Endothelial cell of umbilical vein (primary cell): ENCODE measurements around the gene TNFSF10. TPM values are rescaled to one million over a fixed set of nuclear protein-coding genes. Genes with fewer than 3 reads are reported as not detected.
A peak's percentile ranks its signal among the peaks of the same experiment; 100 is the strongest.

Source experiments
- BruUV-seq: library from RNA; stranded (reverse); fragments of 400-500 nt; replicated peaks from 2 replicates; lab custom pipeline; 2021; lab: Mats Ljungman, UMichigan
- CTCF ChIA-PET: fragments of 300-600, 350-600 bp; sonication (Branson Sonifier 250); formaldehyde crosslinking; loops from one replicate; lab custom pipeline; 2021; ENCODE audit warnings: antibody characterized with exemption, inconsistent platforms; lab: Charles Lee
- POLR2A ChIA-PET: fragments of 300-600, 350-600 bp; sonication (Branson Sonifier 250); formaldehyde crosslinking; loops from one replicate; lab custom pipeline; 2021; ENCODE audit warnings: antibody characterized with exemption, inconsistent platforms; lab: Charles Lee
- DNase-seq: peaks from one replicate; pipeline ENCODE4 v3.0.0-alpha.2; 2011; ENCODE audit warnings: low read depth, low spot score
- FAIRE-seq: peaks from 2 replicates; lab custom pipeline; 2011; peaks lifted over from hg19 to GRCh38; lab: Jason Lieb, UNC
- H2AFZ ChIP-seq: 2 replicates; pipeline ENCODE4 v1.6.0; 2012; ENCODE audit warnings: low read depth, low read length, control low read depth, inconsistent platforms
- H3K27ac ChIP-seq: 2 replicates; pipeline ENCODE4 v1.5.1; 2011; ENCODE audit warnings: low read depth, mild to moderate bottlenecking, control low read depth, low read length, moderate library complexity; ENCODE audit not compliant: insufficient read depth
- H3K27me3 ChIP-seq, 2 experiments: 2 replicates each; pipeline versions ENCODE4 v1.6.0 to v1.6.1; 2011; ENCODE audit warnings: low read length in 2 of 2, mixed read lengths in 1 of 2; ENCODE audit not compliant: control insufficient read depth in 2 of 2, insufficient read depth in 2 of 2
- H3K36me3 ChIP-seq, 2 experiments: 2 replicates in 1 of 2; 3 replicates in 1 of 2; pipeline ENCODE4 v1.5.1; 2011; ENCODE audit warnings: low read length in 2 of 2, mild to moderate bottlenecking in 1 of 2, moderate library complexity in 1 of 2; ENCODE audit not compliant: control insufficient read depth in 2 of 2, insufficient read depth in 2 of 2; ENCODE audit errors: extremely low read depth in 1 of 2
- H3K4me1 ChIP-seq: 3 replicates; pipeline ENCODE4 v1.5.1; 2011; ENCODE audit warnings: mild to moderate bottlenecking, low read length; ENCODE audit not compliant: control insufficient read depth, insufficient read depth; ENCODE audit errors: extremely low read depth
- H3K4me2 ChIP-seq: 2 replicates; pipeline ENCODE4 v1.6.1; 2011; ENCODE audit warnings: low read length, control low read depth, mixed read lengths; ENCODE audit not compliant: insufficient read depth
- H3K4me3 ChIP-seq, 3 experiments: fragments of 200-600 bp in 1 of 3; sonication (generic), shearing (Covaris generic) in 1 of 3; replicated peaks in 1 of 3; 2 replicates each; pipeline ENCODE4 v1.5.1; 2011 to 2016; ENCODE audit warnings: control low read depth in 3 of 3, low read length in 3 of 3, mild to moderate bottlenecking in 2 of 3, inconsistent platforms in 1 of 3, low read depth in 1 of 3, moderate library complexity in 1 of 3; ENCODE audit not compliant: insufficient read depth in 1 of 3
- H3K79me2 ChIP-seq: 2 replicates; pipeline ENCODE4 v1.6.0; 2012; ENCODE audit warnings: low read length, inconsistent platforms; ENCODE audit not compliant: control insufficient read depth, insufficient read depth
- H3K9ac ChIP-seq: replicated peaks from 2 replicates; pipeline ENCODE3; 2011; ENCODE audit warnings: low read length, control low read depth; ENCODE audit not compliant: insufficient read depth; ENCODE audit errors: extremely low read depth
- H3K9me1 ChIP-seq: replicated peaks from 3 replicates; pipeline ENCODE4 v1.6.0; 2011; ENCODE audit warnings: mild to moderate bottlenecking, low read length; ENCODE audit not compliant: control insufficient read depth, insufficient read depth; ENCODE audit errors: extremely low read depth
- H3K9me3 ChIP-seq: replicated peaks from 2 replicates; pipeline ENCODE4 v1.5.1; 2012; ENCODE audit warnings: low read length, inconsistent platforms; ENCODE audit not compliant: control insufficient read depth, insufficient read depth
- H4K20me1 ChIP-seq: replicated peaks from 2 replicates; pipeline ENCODE3; 2011; ENCODE audit warnings: mild to moderate bottlenecking, low read length; ENCODE audit not compliant: control insufficient read depth, insufficient read depth; ENCODE audit errors: extremely low read depth
- CTCF ChIP-seq, 2 donors: IDR thresholded peaks; 1 replicate in 1 of 2; 2 replicates in 1 of 2; pipeline ENCODE4 v1.5.1; 2011; ENCODE audit warnings: low read length in 2 of 2, mild to moderate bottlenecking in 2 of 2, moderate library complexity in 2 of 2, control low read depth in 1 of 2, inconsistent platforms in 1 of 2, low read depth in 1 of 2; ENCODE audit not compliant: insufficient read depth in 1 of 2; ENCODE audit errors: extremely low read depth in 1 of 2
- EZH2 ChIP-seq: IDR thresholded peaks from 2 replicates; pipeline ENCODE4 v1.6.1; 2012; ENCODE audit warnings: borderline replicate concordance, low read depth, mild to moderate bottlenecking, moderate library complexity, low read length, inconsistent platforms; ENCODE audit not compliant: severe bottlenecking
- FOS ChIP-seq: IDR thresholded peaks from 2 replicates; pipeline ENCODE4 v1.6.1; 2011; ENCODE audit warnings: mild to moderate bottlenecking, low read length, moderate library complexity, borderline replicate concordance; ENCODE audit not compliant: insufficient read depth
- GATA2 ChIP-seq: IDR thresholded peaks from 2 replicates; pipeline ENCODE4 v1.7.0; 2011; ENCODE audit warnings: low read depth, mild to moderate bottlenecking, moderate library complexity, mixed read lengths, low read length; ENCODE audit not compliant: insufficient read length, insufficient read depth
- JUN ChIP-seq: IDR thresholded peaks from 2 replicates; pipeline ENCODE4 v1.6.1; 2011; ENCODE audit warnings: borderline replicate concordance, low read depth; ENCODE audit not compliant: insufficient read length, insufficient read depth
- MAX ChIP-seq: IDR thresholded peaks from 2 replicates; pipeline ENCODE4 v1.6.1; 2011; ENCODE audit not compliant: insufficient read depth, insufficient read length
- MYC ChIP-seq: IDR thresholded peaks from one replicate; pipeline ENCODE4 v1.6.1; 2011; ENCODE audit warnings: mild to moderate bottlenecking, low read depth, low read length
- POLR2A ChIP-seq: IDR thresholded peaks from 2 replicates; pipeline ENCODE4 v1.6.1; 2012; ENCODE audit warnings: low read depth, mild to moderate bottlenecking, control low read depth, low read length
- POLR2AphosphoS5 ChIP-seq: IDR thresholded peaks from 2 replicates; pipeline ENCODE4 v1.6.1; 2012; ENCODE audit warnings: low read depth, mild to moderate bottlenecking, control low read depth, low read length, moderate library complexity; ENCODE audit not compliant: insufficient read depth
- dilution Hi-C: fragments of 300-500 bp; cut with MboI; formaldehyde crosslinking; loops from one replicate; pipeline ENCODE4 v1.15.0; 2019; ENCODE audit warnings: low sequenced_read_pairs; ENCODE audit not compliant: extremely low pct_ligation_motif_present
- intact Hi-C: fragments of 100-400 bp; cut with micrococcal nuclease; formaldehyde crosslinking; loops from one replicate; pipeline ENCODE4 v1.10.0; 2022
- polyA plus RNA-seq, 4 experiments: library from polyadenylated mRNA; depleted of rRNA in 3 of 4; stranded (reverse) in 3 of 4; unstranded in 1 of 4; fragments of >200 nt; gene quantifications; 2 replicates each; pipeline versions ENCODE4 v1.2.1 to v1.2.3, GENCODE V29; 2011 to 2012; ENCODE audit warnings: missing spikeins in 1 of 4
- total RNA-seq: library from RNA; stranded (reverse); gene quantifications from 2 replicates; pipeline ENCODE4 v1.2.3, GENCODE V29; 2021

TNFSF10 gene
- total and polyA plus RNA-seq, 2 donors (not counting 3 experiments of a cell fraction or from before 2014, with no cell fraction given): 31.2 to 55.0 TPM

- DNase-seq (peak; percentile 40), FAIRE-seq (no peak)
- Histone ChIP-seq H3K9me3 (no peaks in the 10 kb centered on the region), H4K20me1 (no peaks in the 10 kb centered on the region), H3K27ac (no peak overlapping the region), H3K27me3 (no peaks in the 10 kb centered on the region), H3K79me2 (no peaks in the 10 kb centered on the region), H3K4me1 (peaks cover 5% of the 10 kb centered on the region), H2AFZ (no peak overlapping the region), H3K4me2 (no peak overlapping the region), H3K4me3 (no peak overlapping the region), H3K9ac (no peak overlapping the region), H3K9me1 (no peaks in the 10 kb centered on the region), H3K36me3 (no peaks in the 10 kb centered on the region)
- TF ChIP-seq MYC (no peak), POLR2AphosphoS5 (no peak), JUN (no peak), GATA2 (no peak), EZH2 (no peak), FOS (no peak), MAX (no peak), POLR2A (no peak), CTCF (IDR thresholded peaks at IDR 0.05; ENCODE audit: extremely low read depth in 1 of 2, insufficient read depth in 1 of 2, low read depth in 1 of 2, low read length in 2 of 2) (no peak)
- intact Hi-C loops: no loop called here
- no TSS peak for BruUV-seq
- ChIA-PET CTCF (interaction anchor here (1.2 to 1.3 kb wide), 2 partner anchors 49 to 148 kb away, joined by 3 read pairs; no protein-coding TSS in a partner anchor), POLR2A (no interaction called here)
- dilution Hi-C loops: no loop called here
Observed at GRCh38 chr3:172546628-172547214, 23.5 kb upstream of the TNFSF10 start.
